ENCODE results near the gene GRIA4. TPM values are rescaled to one million over a fixed set of nuclear protein-coding genes. Genes with fewer than 3 reads are reported as not detected.

GRIA4 gene
- total and polyA plus RNA-seq, 2 donors (not counting 1 experiment from before 2014, with no cell fraction given) = not detected

GRCh38 chr11:105697291-105697690 lies 87.4 kb downstream of the GRIA4 start:
- DNase-seq (no peak), ATAC-seq (ENCODE audit: low read depth) (no peak)
- intact Hi-C loops (cut with micrococcal nuclease) = no loop called here
- TF ChIP-seq, protein P1, sequence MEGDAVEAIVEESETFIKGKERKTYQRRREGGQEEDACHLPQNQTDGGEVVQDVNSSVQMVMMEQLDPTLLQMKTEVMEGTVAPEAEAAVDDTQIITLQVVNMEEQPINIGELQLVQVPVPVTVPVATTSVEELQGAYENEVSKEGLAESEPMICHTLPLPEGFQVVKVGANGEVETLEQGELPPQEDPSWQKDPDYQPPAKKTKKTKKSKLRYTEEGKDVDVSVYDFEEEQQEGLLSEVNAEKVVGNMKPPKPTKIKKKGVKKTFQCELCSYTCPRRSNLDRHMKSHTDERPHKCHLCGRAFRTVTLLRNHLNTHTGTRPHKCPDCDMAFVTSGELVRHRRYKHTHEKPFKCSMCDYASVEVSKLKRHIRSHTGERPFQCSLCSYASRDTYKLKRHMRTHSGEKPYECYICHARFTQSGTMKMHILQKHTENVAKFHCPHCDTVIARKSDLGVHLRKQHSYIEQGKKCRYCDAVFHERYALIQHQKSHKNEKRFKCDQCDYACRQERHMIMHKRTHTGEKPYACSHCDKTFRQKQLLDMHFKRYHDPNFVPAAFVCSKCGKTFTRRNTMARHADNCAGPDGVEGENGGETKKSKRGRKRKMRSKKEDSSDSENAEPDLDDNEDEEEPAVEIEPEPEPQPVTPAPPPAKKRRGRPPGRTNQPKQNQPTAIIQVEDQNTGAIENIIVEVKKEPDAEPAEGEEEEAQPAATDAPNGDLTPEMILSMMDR (IDR thresholded peaks at IDR 0.05) = no peak
- TF ChIP-seq EZH2 (IDR thresholded peaks at IDR 0.05; ENCODE audit: borderline replicate concordance, insufficient read depth, low read depth, low read length, poor library complexity, severe bottlenecking) = no peak
- H3K9me3 Mint-ChIP-seq (ENCODE audit: insufficient read depth) = no peaks in the 10 kb centered on the region
- peaks cover 11% of the 10 kb centered on the region for H3K27me3 Mint-ChIP-seq
- ChIA-PET POLR2A (no interaction called here), CTCF (no interaction called here)
- Histone ChIP-seq H3K79me2 (ENCODE audit: control insufficient read depth, insufficient read depth, low read length) (no peaks in the 10 kb centered on the region), H3K9me3 (ENCODE audit: control extremely low read depth in 1 of 3, control insufficient read depth in 2 of 3, insufficient read depth in 1 of 3, low read length in 2 of 3) (no peaks in the 10 kb centered on the region), H3K36me3 (replicated peaks in 1 of 2; ENCODE audit: control extremely low read depth in 1 of 2, control insufficient read depth in 1 of 2, extremely low read depth in 1 of 2, insufficient read depth in 2 of 2, low read length in 1 of 2) (no peaks in the 10 kb centered on the region), H3K27ac (ENCODE audit: low read length in 2 of 2) (no peak overlapping the region), H2AFZ (ENCODE audit: insufficient read depth, low read depth, low read length, poor library complexity, severe bottlenecking) (no peak overlapping the region), H4K20me1 (ENCODE audit: control insufficient read depth, insufficient read depth, low read length, poor library complexity, severe bottlenecking) (no peaks in the 10 kb centered on the region), H3K4me1 (ENCODE audit: control insufficient read depth in 2 of 2, insufficient read depth in 2 of 2, low read length in 2 of 2) (no peaks in the 10 kb centered on the region), H3K27me3 (replicated peaks in 1 of 4; ENCODE audit: control extremely low read depth in 1 of 4, control insufficient read depth in 3 of 4, insufficient read depth in 4 of 4, low read length in 3 of 4) (no peaks in the 10 kb centered on the region), H3K4me2 (replicated peaks; ENCODE audit: low read depth, low read length, poor library complexity, severe bottlenecking) (no peak overlapping the region), H3K4me3 (ENCODE audit: control extremely low read depth in 1 of 5, extremely low read depth in 1 of 5, insufficient read depth in 1 of 5, low read depth in 2 of 5, low read length in 4 of 5) (no peak overlapping the region), H3K9ac (ENCODE audit: low read length) (no peak overlapping the region)
- peaks cover 3% of the 10 kb centered on the region for H3K4me1 Mint-ChIP-seq
- H3K27ac Mint-ChIP-seq = no peak overlapping the region
- WGBS (ENCODE audit: insufficient coverage) = no CpG with 5 or more reads among the region's 1 CpG
- no peak overlapping the region for H3K4me3 Mint-ChIP-seq

DNA sequence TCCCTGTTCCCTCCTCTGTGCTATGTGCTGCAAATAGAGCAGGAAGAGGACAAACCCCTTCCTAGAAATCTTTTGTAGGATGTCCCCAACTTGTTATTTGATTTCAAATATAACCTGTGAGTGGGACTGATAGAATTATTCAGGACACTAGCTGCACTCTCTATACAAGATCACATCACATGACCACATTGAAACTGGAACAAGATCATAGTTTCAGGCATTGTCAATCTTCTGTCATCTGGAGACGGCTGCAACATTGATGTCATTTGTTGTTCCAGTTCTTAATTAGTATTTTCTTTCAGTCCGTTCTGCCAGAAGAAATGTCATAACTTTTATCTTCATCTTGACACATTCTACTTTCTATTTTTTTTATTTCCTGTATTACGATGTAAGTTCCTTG lies 89.3 kb downstream of the GRIA4 start:
- Histone ChIP-seq H3K79me2 (ENCODE audit: control insufficient read depth, insufficient read depth, low read length) (no peaks in the 10 kb centered on the region), H3K9me3 (ENCODE audit: control extremely low read depth in 1 of 3, control insufficient read depth in 2 of 3, insufficient read depth in 1 of 3, low read length in 2 of 3) (no peaks in the 10 kb centered on the region), H4K20me1 (ENCODE audit: control insufficient read depth, insufficient read depth, low read length, poor library complexity, severe bottlenecking) (no peaks in the 10 kb centered on the region), H3K4me2 (replicated peaks; ENCODE audit: low read depth, low read length, poor library complexity, severe bottlenecking) (no peak overlapping the region), H3K4me3 (ENCODE audit: control extremely low read depth in 1 of 5, extremely low read depth in 1 of 5, insufficient read depth in 1 of 5, low read depth in 2 of 5, low read length in 4 of 5) (no peak overlapping the region), H3K36me3 (replicated peaks in 1 of 2; ENCODE audit: control extremely low read depth in 1 of 2, control insufficient read depth in 1 of 2, extremely low read depth in 1 of 2, insufficient read depth in 2 of 2, low read length in 1 of 2) (no peaks in the 10 kb centered on the region), H2AFZ (ENCODE audit: insufficient read depth, low read depth, low read length, poor library complexity, severe bottlenecking) (no peak overlapping the region), H3K27ac (ENCODE audit: low read length in 2 of 2) (no peak overlapping the region), H3K9ac (ENCODE audit: low read length) (no peak overlapping the region), H3K27me3 (replicated peaks in 1 of 4; ENCODE audit: control extremely low read depth in 1 of 4, control insufficient read depth in 3 of 4, insufficient read depth in 4 of 4, low read length in 3 of 4) (no peaks in the 10 kb centered on the region), H3K4me1 (ENCODE audit: control insufficient read depth in 2 of 2, insufficient read depth in 2 of 2, low read length in 2 of 2) (no peaks in the 10 kb centered on the region)
- ChIA-PET CTCF (no interaction called here), POLR2A (no interaction called here)
- Mint-ChIP-seq H3K27me3 (peaks cover 11% of the 10 kb centered on the region), H3K9me3 (ENCODE audit: insufficient read depth) (no peaks in the 10 kb centered on the region), H3K4me1 (peaks cover 3% of the 10 kb centered on the region), H3K27ac (no peak overlapping the region), H3K4me3 (no peak overlapping the region)
- TF ChIP-seq EZH2 (IDR thresholded peaks at IDR 0.05; ENCODE audit: borderline replicate concordance, insufficient read depth, low read depth, low read length, poor library complexity, severe bottlenecking) = no peak
- TF ChIP-seq, protein P1 (IDR thresholded peaks at IDR 0.05) = no peak
- 0% methylated on average over 1 of the region's 3 CpGs for WGBS (ENCODE audit: insufficient coverage)
- intact Hi-C loops (cut with micrococcal nuclease) = no loop called here
- ATAC-seq (ENCODE audit: low read depth) = no peak
- no peak for DNase-seq

Data from B cell (primary cell).